ENCODE results near the gene FBF1. TPM values are rescaled to one million over a fixed set of nuclear protein-coding genes. Genes with fewer than 3 reads are reported as not detected.

FBF1 gene, protein sequence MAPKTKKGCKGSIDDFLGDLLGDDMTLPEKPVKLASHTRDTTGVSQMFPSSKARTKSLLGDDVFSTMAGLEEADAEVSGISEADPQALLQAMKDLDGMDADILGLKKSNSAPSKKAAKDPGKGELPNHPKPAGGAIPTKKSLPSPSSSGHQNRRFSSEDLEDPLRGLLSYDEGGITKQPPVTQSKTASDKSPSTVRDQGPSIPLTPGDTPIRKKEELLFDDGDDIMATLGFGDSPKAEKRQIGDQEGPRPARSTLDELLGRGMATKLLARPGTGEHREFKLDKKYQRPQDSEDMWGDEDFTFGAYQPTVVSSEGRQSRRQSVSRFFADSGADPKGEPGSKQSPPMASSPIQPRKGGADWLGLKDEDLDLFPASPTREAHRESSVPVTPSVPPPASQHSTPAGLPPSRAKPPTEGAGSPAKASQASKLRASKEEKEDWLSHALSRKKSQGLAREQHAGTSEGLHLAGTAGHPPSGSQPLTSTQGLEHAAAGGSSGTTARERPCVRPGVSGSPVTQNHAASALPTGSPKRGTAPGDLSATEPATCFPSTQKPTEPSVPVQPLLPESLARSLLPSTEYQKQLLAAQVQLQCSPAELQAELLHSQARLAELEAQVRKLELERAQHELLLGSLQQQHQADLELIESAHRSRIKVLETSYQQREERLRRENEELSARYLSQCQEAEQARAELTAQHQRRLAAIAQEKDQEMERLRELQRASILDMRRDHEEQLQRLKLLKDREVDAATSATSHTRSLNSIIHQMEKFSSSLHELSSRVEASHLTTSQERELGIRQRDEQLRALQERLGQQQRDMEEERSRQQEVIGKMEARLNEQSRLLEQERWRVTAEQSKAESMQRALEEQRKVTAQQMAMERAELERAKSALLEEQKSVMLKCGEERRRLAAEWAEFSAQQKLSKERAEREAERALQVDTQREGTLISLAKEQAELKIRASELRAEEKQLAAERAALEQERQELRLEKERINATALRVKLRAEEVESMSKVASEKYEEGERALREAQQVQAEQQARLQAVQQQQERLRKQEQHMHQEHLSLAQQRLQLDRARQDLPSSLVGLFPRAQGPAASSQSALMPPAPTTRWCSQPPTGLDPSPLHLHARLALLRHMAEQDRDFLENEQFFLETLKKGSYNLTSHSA
- 56.4 and 138 TPM in 2 replicates for total RNA-seq (2011; cell fraction: chromatin; rRNA removed; ENCODE audit: low replicate concordance)
- total RNA-seq (2011; cell fraction: nucleolus; rRNA removed), result 62.1 and 85.9 TPM in 2 replicates
- total RNA-seq (2011; cell fraction: nucleoplasm; rRNA removed), result 55.3 and 58.6 TPM in 2 replicates
- total RNA-seq (2014; rRNA removed) (14.5 and 14.8 TPM in 2 replicates), total RNA-seq (2014; rRNA removed; fragmentation: Illumina TruSeq; extraction: Trizol) (5.2 and 5.4 TPM in 2 replicates), total RNA-seq (2015; rRNA removed; fragmentation: Illumina TruSeq; extraction: Trizol) (7.5 and 7.7 TPM in 2 replicates), total RNA-seq (2021) (10.6 and 14.7 TPM in 2 replicates), polyA plus RNA-seq (2011; rRNA removed) (10.2 and 11.1 TPM in 2 replicates), polyA plus RNA-seq (2014; fragmentation: Illumina TruSeq; extraction: Trizol) (5.3 and 5.6 TPM in 2 replicates), polyA plus RNA-seq (2014; fragmentation: Nextera tagmentation; extraction: Ambion mirVana) (under 1 TPM; 0.46 to 0.55 TPM), polyA plus RNA-seq (2014; rRNA removed) (11.9 and 14.9 TPM in 2 replicates), polyA minus RNA-seq (2011; rRNA and poly(A)+ RNA removed) (13.1 and 15.0 TPM in 2 replicates), Bru-seq, nascent RNA (percentile 56 among the genes with signal in this experiment), BruChase-seq, experiment 1, labeled RNA remaining after a 2-hour chase (percentile 45 among the genes with signal in this experiment), BruChase-seq, experiment 2, labeled RNA remaining after a 6-hour chase (percentile 45 among the genes with signal in this experiment)
- polyA plus RNA-seq (2011; cell fraction: cytosol; rRNA removed), result 5.8 and 10.5 TPM in 2 replicates
- 54.5 and 90.0 TPM in 2 replicates for polyA plus RNA-seq (2011; cell fraction: nucleus; rRNA removed)
- 9.0 and 13.6 TPM in 2 replicates for polyA plus RNA-seq (2012)
- 6.8 and 10.3 TPM in 2 replicates for polyA minus RNA-seq (2011; cell fraction: cytosol; rRNA and poly(A)+ RNA removed)
- polyA minus RNA-seq (2011; cell fraction: nucleus; rRNA and poly(A)+ RNA removed), result 27.5 and 29.6 TPM in 2 replicates
- long read RNA-seq, experiment 1, partial matches to known transcripts, result 4 of 10 reads
- long read RNA-seq, experiment 1, other reads (novel, unspliced or antisense), result 6 of 10 reads
- long read RNA-seq, experiment 2, partial matches to known transcripts, result 1 of 6 reads
- long read RNA-seq, experiment 2, other reads (novel, unspliced or antisense), result 5 of 6 reads
- long read RNA-seq, experiment 3, result 0 reads

DNA sequence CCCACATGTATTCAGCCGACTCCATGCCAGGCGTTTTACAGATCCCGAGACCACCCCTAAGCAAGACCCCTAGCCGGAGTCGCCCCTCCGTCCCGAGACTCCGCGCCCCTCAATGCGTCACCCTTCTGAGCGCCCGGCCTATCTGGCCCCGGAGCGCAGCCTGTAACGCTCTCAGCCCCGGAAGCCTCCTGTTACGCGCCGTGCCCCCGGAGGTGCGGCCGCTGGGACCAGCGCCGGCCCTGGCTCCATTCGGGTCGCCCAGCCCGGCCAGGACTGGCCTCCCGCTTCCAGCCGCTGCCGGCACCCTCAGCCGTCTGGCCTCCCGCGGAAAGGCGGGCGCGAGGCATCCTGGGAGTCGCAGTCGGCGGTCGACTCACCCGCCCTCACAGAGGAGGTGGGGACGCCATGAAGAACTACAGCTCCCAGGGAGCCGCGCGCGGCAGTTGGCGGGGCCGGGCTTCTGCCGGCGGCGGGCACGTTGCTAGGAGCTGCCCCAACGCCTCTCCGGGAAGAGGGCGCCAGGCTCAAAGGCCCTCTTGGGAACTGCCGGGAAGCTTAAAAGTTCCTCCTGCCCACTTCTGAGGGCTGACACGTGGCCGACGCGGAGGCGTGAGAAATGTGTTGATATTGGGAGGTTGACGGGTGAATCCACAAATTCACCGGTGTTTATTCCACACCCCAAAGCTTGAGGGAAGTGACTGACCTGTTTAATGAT lies at the start of gene FBF1:
Gene FBF1 (minus strand): TSS at position 316 of the 715 bp plus-strand sequence. CDS start 2,893 bp downstream, outside the sequence.
- no peaks in the 10 kb centered on the region for H3K27me3 ChIP-seq (ENCODE audit: control insufficient read depth in 2 of 2, insufficient read depth in 2 of 2, low read length in 2 of 2)
- H3K4me1 ChIP-seq (replicated peaks in 1 of 2; ENCODE audit: control insufficient read depth in 2 of 2, insufficient read depth in 2 of 2, low read length in 2 of 2), result peaks cover 0 to 13% of the 10 kb centered on the region in 2 experiments; a peak in 3 of 5 replicates
- in situ Hi-C loops (cut with MboI) (no loop called here), intact Hi-C loops (cut with micrococcal nuclease) (loop anchor here (5.0 kb wide), 1 partner anchor 36 kb away; the partner anchor contains the start of genes ACOX1 and TEN1)
- H3K79me2 ChIP-seq (ENCODE audit: control insufficient read depth, insufficient read depth, low read length), result peaks cover 6% of the 10 kb centered on the region; the same call in 1 of the 3 replicates
- H3K27ac ChIP-seq (ENCODE audit: extremely low read depth, low read depth, low read length), result peak within 1 kb of the TSS; percentile 84
- H3K4me3 ChIP-seq, result peak within 1 kb of the TSS; percentile 78
- H3K9me3 ChIP-seq (replicated peaks; ENCODE audit: control insufficient read depth, insufficient read depth, low read depth, low read length), result no peaks in the 10 kb centered on the region
- H2AFZ ChIP-seq (ENCODE audit: low read depth, low read length), result peak within 1 kb of the TSS; percentile 91
- H3K9me1 ChIP-seq (ENCODE audit: control insufficient read depth, insufficient read depth, low read length), result no peaks in the 10 kb centered on the region
- WGBS (ENCODE audit: insufficient coverage, low coverage, missing lambda C conversion rate), result under 1% methylated on average over 51 of the region's 63 CpGs
- BruUV-seq (replicated peaks), result no TSS peak
- ChIA-PET CTCF (ENCODE audit: low intra/inter-chr PET ratio) (no interaction called here), POLR2A (interaction anchor here (0.6 to 1.8 kb wide), 15 partner anchors 8 to 568 kb away, joined by 3 to 15 read pairs (median 3); partner anchors contain the start of genes ACOX1 and TEN1)
- H3K36me3 ChIP-seq (ENCODE audit: control insufficient read depth, insufficient read depth, low read length), result no peaks in the 10 kb centered on the region
- H4K20me1 ChIP-seq (replicated peaks; ENCODE audit: control insufficient read depth, insufficient read depth, low read length), result no peaks in the 10 kb centered on the region
- peak; percentile 100 for ATAC-seq
- peak within 1 kb of the TSS; percentile 87 for H3K4me2 ChIP-seq (ENCODE audit: insufficient read depth, low read length)
- peak; percentile 95 to 97 (median 97) for DNase-seq (ENCODE audit: extremely low read depth in 1 of 4, low spot score in 3 of 4)
- peak within 1 kb of the TSS; percentile 85 to 98 for H3K9ac ChIP-seq (ENCODE audit: insufficient read depth in 1 of 2, low read depth in 2 of 2, low read length in 2 of 2)
- peak; percentile 93 for FAIRE-seq
- TF ChIP-seq ELF2 (CRISPR knock-in tag; IDR thresholded peaks at IDR 0.05) (no peak), EZH2 (IDR thresholded peaks at IDR 0.05; ENCODE audit: borderline replicate concordance, low read depth, low read length) (no peak), CC2D1A (IDR thresholded peaks at IDR 0.05) (no peak), KDM1A (IDR thresholded peaks at IDR 0.05) (no peak), IFI16 (CRISPR knock-in tag; IDR thresholded peaks at IDR 0.05) (no peak), SP1 (CRISPR knock-in tag; IDR thresholded peaks at IDR 0.05) (peak; percentile 72; the same call in 1 of the 2 replicates), ILK (tag; IDR thresholded peaks at IDR 0.05; ENCODE audit: borderline replicate concordance, low read depth) (no peak)
- TF ChIP-seq, protein P1, sequence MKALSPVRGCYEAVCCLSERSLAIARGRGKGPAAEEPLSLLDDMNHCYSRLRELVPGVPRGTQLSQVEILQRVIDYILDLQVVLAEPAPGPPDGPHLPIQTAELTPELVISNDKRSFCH (CRISPR knock-in tag; IDR thresholded peaks at IDR 0.05), result no peak
- TF ChIP-seq, protein P1 (tag; IDR thresholded peaks at IDR 0.05), result 0 out of 2 replicates have a peak, but pooled peaks have one; percentile 37
